ENCODE results near the gene CAPN15. TPM values are rescaled to one million over a fixed set of nuclear protein-coding genes. Genes with fewer than 3 reads are reported as not detected.
A peak's percentile ranks its signal among the peaks of the same experiment; 100 is the strongest.

Gene CAPN15
- total RNA-seq, 4 donors from 2014 or later, result 21.8 to 42.7 (median 29.2) TPM

DNA sequence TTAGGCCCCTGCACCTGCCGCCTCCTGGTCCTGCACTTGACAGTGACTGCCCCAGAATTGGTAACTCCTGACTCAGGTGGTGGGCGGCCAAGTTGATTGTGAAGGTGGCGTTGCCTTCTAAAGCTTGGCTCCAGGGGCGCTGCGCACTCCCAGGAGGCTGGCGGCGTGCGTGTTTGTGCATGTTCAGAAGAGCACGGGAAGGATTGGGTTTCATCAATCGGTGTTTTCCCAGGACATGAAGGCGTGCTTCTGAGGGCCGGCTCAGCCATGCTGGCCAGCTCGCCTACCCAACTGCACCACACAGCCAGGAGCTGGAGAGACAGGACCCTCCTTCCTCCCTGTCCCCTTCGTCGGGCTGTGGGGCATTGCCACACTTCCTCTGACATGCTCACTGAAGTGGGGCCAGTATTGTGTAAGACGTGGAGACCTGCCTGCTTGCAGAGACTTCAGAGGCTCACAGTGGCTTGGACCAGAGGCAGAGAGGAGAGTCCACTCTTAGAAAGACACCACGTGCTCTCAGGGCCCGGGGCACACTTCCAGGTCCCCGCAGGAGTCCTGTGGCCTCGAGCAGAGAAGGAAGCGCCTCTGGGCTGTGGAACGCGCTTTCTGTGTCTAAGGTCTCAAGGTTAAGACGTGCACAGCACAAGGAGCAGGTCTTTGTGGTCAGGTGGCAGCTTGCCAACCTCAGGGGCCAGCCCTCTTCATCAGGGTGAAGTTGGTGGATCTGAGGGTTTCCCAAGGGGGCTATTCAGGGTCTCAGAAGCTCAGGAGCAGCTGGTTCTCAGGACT lies 65.2 kb downstream of the CAPN15 start:
- no peaks in the 10 kb centered on the region for H3K27me3 ChIP-seq
- WGBS, 2 donors (ENCODE audit: low coverage in 1 of 2), result 57% methylated on average over 12 of the region's 24 CpGs; no CpG with 5 or more reads in 1 of the 2 donors
- no peak for ATAC-seq
- peaks cover 0 to 48% (median 13%) of the 10 kb centered on the region in 3 donors for H3K4me1 ChIP-seq
- no peak overlapping the region for H3K4me3 ChIP-seq
- no peaks in the 10 kb centered on the region for H3K9me3 ChIP-seq
- no peak for TF ChIP-seq POLR2A (IDR thresholded peaks at IDR 0.05)
- no peak for TF ChIP-seq EP300 (IDR thresholded peaks at IDR 0.05)
- no peak for TF ChIP-seq POLR2AphosphoS5 (IDR thresholded peaks at IDR 0.05)
- TF ChIP-seq, protein P1, sequence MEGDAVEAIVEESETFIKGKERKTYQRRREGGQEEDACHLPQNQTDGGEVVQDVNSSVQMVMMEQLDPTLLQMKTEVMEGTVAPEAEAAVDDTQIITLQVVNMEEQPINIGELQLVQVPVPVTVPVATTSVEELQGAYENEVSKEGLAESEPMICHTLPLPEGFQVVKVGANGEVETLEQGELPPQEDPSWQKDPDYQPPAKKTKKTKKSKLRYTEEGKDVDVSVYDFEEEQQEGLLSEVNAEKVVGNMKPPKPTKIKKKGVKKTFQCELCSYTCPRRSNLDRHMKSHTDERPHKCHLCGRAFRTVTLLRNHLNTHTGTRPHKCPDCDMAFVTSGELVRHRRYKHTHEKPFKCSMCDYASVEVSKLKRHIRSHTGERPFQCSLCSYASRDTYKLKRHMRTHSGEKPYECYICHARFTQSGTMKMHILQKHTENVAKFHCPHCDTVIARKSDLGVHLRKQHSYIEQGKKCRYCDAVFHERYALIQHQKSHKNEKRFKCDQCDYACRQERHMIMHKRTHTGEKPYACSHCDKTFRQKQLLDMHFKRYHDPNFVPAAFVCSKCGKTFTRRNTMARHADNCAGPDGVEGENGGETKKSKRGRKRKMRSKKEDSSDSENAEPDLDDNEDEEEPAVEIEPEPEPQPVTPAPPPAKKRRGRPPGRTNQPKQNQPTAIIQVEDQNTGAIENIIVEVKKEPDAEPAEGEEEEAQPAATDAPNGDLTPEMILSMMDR (IDR thresholded peaks at IDR 0.05), result no peak
- peak overlapping the region in 1 of 4 donors; percentile 33 for H3K27ac ChIP-seq
- H3K36me3 ChIP-seq, result peaks cover 0 to 31% of the 10 kb centered on the region in 2 donors

- TF ChIP-seq POLR2AphosphoS5 (IDR thresholded peaks at IDR 0.05) (no peak), EP300 (IDR thresholded peaks at IDR 0.05) (no peak), POLR2A (IDR thresholded peaks at IDR 0.05) (no peak)
- TF ChIP-seq, protein P1 (IDR thresholded peaks at IDR 0.05), result no peak
- H3K9me3 ChIP-seq, result no peaks in the 10 kb centered on the region
- no peak overlapping the region for H3K27ac ChIP-seq
- no peak overlapping the region for H3K4me3 ChIP-seq
- H3K27me3 ChIP-seq, result no peaks in the 10 kb centered on the region
- WGBS, 2 donors (ENCODE audit: low coverage in 1 of 2), result 85 to 89% methylated on average over 5 of the region's 9 CpGs
- no peak for ATAC-seq
- H3K4me1 ChIP-seq, result peaks cover 0 to 41% (median 6%) of the 10 kb centered on the region in 3 donors
- peaks cover 0 to 31% of the 10 kb centered on the region in 2 donors for H3K36me3 ChIP-seq
Observed at GRCh38 chr16:593406-593805, 65.9 kb downstream of the CAPN15 start.

- H3K4me1 ChIP-seq, result peaks cover 0 to 38% (median 6%) of the 10 kb centered on the region in 3 donors
- no peaks in the 10 kb centered on the region for H3K9me3 ChIP-seq
- 88% methylated on average over 3 of the region's 16 CpGs; no CpG with 5 or more reads in 1 of the 2 donors for whole genome bisulfite sequencing, 2 donors (ENCODE audit: low coverage in 1 of 2)
- no peak for ATAC-seq
- peaks cover 0 to 32% of the 10 kb centered on the region in 2 donors for H3K36me3 ChIP-seq
- no peaks in the 10 kb centered on the region for H3K27me3 ChIP-seq
- H3K4me3 ChIP-seq, result no peak overlapping the region
- no peak overlapping the region for H3K27ac ChIP-seq
- TF ChIP-seq POLR2AphosphoS5 (IDR thresholded peaks at IDR 0.05) (no peak), POLR2A (IDR thresholded peaks at IDR 0.05) (no peak), EP300 (IDR thresholded peaks at IDR 0.05) (no peak)
- TF ChIP-seq, protein P1 (IDR thresholded peaks at IDR 0.05), result no peak
Observed at GRCh38 chr16:593807-594206, 66.3 kb downstream of the CAPN15 start.

DNA sequence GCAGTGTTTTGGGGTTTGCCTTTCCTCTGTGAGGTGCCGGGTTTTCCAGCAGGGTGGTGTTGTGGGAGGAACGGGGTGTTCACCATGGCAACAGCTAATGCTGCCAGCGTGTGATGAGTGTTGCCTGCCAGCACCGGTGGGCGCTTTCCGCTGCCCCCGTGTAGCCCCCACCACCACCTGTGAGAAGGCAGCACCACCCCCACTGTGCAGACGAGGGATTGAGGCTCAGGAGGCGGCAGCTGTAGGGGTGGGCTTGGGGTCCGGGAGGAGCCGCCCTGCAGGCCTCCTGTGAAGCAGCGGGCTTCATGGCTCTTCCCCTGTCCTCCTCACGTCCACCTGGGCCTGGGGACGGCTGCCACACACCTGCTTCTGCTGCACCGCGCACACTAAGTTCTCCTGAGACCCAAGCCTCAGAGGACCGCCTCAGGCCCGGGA lies 67.6 kb downstream of the CAPN15 start:
- TF ChIP-seq EP300 (IDR thresholded peaks at IDR 0.05), result no peak
- TF ChIP-seq POLR2A (IDR thresholded peaks at IDR 0.05), result no peak
- TF ChIP-seq, protein P1 (IDR thresholded peaks at IDR 0.05), result no peak
- no peak for TF ChIP-seq POLR2AphosphoS5 (IDR thresholded peaks at IDR 0.05)
- no peak overlapping the region for H3K4me3 ChIP-seq
- H3K36me3 ChIP-seq, result peaks cover 0 to 41% of the 10 kb centered on the region in 2 donors
- no peak overlapping the region for H3K27ac ChIP-seq
- WGBS, 2 donors (ENCODE audit: low coverage in 1 of 2), result 88% methylated on average over 9 of the region's 18 CpGs; no CpG with 5 or more reads in 1 of the 2 donors
- no peaks in the 10 kb centered on the region for H3K27me3 ChIP-seq
- no peak for ATAC-seq
- H3K4me1 ChIP-seq, result peaks cover 0 to 38% (median 6%) of the 10 kb centered on the region in 3 donors
- no peaks in the 10 kb centered on the region for H3K9me3 ChIP-seq

Data from gastroesophageal sphincter (tissue), 4 donors.